PFSK-1 (cell line): ENCODE results near the gene KIF6.

ENCODE experiments used
- POLR2AphosphoS5 ChIP-seq: IDR thresholded peaks from 2 replicates; pipeline ENCODE4 v1.6.1; 2012; ENCODE audit warnings: low read depth, mild to moderate bottlenecking, control low read depth, low read length, moderate library complexity
- SIN3A ChIP-seq: IDR thresholded peaks from 2 replicates; pipeline ENCODE4 v1.6.1; 2012; ENCODE audit warnings: mild to moderate bottlenecking, low read length, moderate library complexity, borderline replicate concordance; ENCODE audit not compliant: insufficient read depth
- TAF1 ChIP-seq: IDR thresholded peaks from 2 replicates; pipeline ENCODE4 v1.6.1; 2012; ENCODE audit warnings: low read length, control low read depth, borderline replicate concordance; ENCODE audit not compliant: insufficient read depth
- TF ChIP-seq, protein P1 (sequence below), 2 experiments: IDR thresholded peaks; 2 replicates each; pipeline versions ENCODE4 v1.6.1 to v1.8.0; 2011 to 2012; ENCODE audit warnings: low read depth in 2 of 2, low read length in 2 of 2, control low read depth in 1 of 2, inconsistent platforms in 1 of 2, mild to moderate bottlenecking in 1 of 2, moderate library complexity in 1 of 2; ENCODE audit not compliant: insufficient read depth in 1 of 2

- no peak for TF ChIP-seq TAF1
- TF ChIP-seq, protein P1, sequence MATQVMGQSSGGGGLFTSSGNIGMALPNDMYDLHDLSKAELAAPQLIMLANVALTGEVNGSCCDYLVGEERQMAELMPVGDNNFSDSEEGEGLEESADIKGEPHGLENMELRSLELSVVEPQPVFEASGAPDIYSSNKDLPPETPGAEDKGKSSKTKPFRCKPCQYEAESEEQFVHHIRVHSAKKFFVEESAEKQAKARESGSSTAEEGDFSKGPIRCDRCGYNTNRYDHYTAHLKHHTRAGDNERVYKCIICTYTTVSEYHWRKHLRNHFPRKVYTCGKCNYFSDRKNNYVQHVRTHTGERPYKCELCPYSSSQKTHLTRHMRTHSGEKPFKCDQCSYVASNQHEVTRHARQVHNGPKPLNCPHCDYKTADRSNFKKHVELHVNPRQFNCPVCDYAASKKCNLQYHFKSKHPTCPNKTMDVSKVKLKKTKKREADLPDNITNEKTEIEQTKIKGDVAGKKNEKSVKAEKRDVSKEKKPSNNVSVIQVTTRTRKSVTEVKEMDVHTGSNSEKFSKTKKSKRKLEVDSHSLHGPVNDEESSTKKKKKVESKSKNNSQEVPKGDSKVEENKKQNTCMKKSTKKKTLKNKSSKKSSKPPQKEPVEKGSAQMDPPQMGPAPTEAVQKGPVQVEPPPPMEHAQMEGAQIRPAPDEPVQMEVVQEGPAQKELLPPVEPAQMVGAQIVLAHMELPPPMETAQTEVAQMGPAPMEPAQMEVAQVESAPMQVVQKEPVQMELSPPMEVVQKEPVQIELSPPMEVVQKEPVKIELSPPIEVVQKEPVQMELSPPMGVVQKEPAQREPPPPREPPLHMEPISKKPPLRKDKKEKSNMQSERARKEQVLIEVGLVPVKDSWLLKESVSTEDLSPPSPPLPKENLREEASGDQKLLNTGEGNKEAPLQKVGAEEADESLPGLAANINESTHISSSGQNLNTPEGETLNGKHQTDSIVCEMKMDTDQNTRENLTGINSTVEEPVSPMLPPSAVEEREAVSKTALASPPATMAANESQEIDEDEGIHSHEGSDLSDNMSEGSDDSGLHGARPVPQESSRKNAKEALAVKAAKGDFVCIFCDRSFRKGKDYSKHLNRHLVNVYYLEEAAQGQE (IDR thresholded peaks at IDR 0.05; ENCODE audit: insufficient read depth in 1 of 2, low read depth in 2 of 2, low read length in 2 of 2) = no peak
- no peak for TF ChIP-seq POLR2AphosphoS5
- TF ChIP-seq SIN3A = no peak
These were observed 363.3 kb downstream of the KIF6 start for GRCh38 chr6:39361657-39362486.
